Germinal center (tissue), 1 donor: ENCODE data around the gene FBXO42.
"Not testable (repeated sequence)": the region's sequence is repeated elsewhere in the genome, so short reads cannot be mapped to it uniquely, and the experiment has no call there.

Source experiments
- DNase-seq: peaks from one replicate; pipeline ENCODE4 v3.0.0; 2012; ENCODE audit warnings: mixed read lengths, low spot score

Gene FBXO42

DNA sequence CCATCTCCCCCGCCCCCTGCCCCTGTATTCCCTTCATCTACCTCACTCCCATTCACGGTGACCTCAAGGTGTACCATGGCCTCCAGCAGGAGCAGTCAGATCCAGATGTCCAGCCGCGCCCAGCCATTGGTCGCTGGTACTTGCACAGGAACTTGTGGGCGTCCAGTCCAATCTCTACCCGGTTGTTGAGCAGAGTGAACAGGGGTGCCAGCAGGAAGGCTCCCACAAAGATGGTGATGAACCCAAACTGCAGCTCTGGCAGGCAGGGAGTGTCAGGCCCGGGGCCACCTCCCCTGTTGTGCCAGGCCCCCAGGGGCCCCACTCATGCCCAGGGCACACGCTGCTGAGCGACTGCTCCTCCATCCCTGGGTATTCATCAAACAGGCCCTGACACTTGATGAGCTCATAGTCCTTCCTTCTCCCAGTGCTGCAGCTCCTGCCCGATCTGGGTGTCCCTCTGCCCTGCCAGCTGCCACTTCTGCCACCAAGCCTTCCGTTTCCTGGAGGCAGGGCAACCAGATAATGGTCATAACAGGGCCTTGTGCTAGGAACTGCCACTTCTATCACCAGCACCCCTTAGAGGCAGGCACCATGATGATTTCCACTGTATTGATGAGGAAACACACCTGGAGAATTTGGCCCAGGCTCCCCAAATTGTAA is 134.1 kb downstream of the FBXO42 start:
- no peak for DNase-seq

GRCh38 chr1:16217061-16217785 is 135.1 kb downstream of the FBXO42 start:
- DNase-seq: peak; percentile 96

DNA sequence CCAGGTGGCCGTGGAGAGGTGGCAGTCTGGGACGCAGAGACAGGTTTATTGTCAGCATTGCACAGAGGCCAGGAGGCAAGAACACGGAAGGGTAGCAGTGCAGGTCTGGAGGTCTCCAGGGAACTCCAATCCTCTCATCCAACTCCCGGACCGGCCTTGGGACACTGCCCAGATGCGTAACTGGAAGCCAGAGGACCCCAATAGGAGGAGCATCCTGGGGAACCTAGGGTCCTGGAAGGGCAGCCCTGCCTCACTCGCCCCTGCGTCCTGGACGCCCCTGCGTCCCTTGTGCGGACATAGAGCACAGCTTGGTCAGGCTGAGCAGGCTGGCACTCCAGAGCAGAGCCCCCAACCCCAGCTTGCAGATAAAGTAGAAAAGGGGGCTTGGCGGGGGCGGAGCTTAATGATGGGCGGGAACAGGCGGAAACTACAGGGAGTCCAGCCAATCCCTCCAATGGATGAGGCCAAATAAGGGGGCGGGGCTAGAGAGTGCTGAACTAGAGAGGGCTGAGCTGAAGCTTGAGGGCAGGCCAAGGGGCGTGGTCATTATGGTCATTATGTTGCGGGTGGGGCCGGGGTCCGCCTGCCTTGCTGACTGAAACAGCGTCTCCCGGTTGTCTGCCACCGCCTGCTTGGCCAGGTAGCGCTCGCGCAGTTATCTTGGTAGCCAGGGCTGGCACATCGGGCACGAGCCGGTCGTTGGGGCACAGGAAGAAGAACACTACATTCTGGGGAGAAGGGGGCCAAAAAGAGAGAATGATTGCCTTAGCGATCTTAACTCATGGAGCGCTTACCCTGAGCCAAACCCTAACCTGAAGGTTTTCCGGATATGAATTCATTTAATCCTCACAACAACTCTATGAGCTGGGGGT is 136.2 kb downstream of the FBXO42 start:
- DNase-seq: peak; percentile 85

DNA sequence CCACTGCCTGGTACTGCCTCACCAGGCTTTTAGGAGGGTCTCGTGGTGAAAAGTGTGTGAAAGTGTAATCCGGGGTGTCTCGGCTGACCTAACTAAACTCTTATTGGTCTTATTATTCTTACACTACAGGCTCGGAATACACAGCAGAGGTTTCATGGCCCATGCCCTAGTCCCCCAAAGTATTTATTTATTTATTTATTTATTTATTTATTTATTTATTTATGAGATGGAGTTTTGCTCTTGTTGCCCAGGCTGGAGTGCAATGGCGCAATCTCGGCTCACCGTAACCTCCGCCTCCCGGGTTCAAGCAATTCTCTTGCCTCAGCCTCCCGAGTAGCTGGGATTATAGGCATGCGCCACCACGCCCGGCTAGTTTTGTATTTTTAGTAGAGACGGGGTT is 137.0 kb downstream of the FBXO42 start:
- DNase-seq: not testable (repeated sequence)

GRCh38 chr1:16213544-16213943 is 138.7 kb downstream of the FBXO42 start:
- not testable (repeated sequence) for DNase-seq

DNA sequence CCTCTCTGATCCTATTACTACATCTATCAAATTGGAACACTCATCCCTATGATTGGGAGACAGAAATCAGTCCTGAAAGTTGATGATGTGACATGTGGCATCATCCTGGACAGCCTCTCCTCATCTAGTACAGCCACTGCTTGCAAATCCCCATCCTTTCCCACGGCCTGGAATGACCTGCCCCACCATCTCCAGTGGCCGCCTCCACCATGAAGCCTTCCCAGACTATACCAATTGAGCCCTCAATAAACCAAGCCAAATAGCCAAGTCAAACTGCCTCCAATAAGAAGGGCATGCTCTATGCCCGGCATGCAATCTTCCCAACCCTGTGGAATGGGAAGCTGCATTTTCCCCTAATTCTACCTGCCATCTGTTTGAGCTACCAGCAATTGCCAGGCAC is 139.3 kb downstream of the FBXO42 start:
- no peak for DNase-seq

DNA sequence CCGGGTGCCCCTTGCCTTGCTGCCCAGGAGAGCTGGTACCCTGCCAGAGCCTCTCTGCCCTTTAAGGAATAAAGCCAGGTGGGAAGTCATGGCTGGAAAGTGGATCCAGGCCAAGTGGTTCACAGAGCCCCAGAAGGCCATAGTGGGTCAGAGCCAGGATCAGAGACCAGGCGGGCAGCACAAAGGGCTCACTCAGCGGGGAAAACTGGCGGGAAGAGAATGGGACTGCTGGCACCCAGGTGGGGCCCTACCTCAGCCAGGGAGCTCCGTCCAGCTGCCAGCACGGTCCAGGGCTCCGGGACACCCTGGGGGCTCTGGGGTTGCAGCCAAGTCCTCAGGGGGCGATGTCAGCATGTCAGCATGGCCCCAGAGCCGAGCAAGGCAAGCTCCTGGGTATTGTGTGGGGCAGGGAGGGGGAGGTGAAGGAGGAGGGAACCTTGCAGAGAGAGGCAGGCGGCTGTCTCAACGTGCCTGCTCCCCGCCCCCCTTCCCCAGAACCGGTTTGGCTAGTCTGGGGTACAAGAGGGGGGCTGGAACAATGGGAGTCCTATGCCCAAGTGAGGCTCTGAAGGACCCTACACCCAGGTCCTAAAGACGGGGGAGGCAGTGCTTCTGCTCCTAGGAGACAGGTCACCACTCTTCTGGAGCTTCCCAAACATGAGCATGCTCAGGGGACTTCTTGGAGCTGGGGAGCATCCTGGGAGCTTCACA is 139.9 kb downstream of the FBXO42 start, which contains the start of gene ARHGEF19:
TSS of gene ARHGEF19 (minus strand) at position 402 of the 711 bp plus-strand sequence. CDS start 3,598 bp downstream, outside the sequence.
- no peak for DNase-seq

- no peak for DNase-seq
These were observed 140.5 kb downstream of the FBXO42 start for GRCh38 chr1:16211824-16212223.

DNA sequence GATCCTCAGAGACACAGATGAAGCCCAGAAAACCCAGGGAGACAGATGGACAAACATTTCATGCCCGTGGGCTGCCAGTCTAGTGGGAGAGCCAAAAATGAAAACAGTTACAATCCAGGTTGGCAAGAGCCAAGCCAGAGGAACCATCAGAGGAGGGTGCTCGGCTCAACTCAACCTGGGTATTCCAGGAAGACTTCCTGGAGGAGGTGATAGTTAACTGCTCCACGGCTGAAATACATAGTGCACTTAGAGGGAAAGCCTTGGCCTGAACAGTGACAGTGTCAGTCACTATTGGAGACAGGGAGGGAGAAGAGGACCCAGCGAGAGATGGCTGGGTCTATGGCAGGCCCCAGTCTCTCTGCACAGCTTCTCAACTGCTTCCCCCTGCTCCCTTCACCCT is 141.7 kb downstream of the FBXO42 start:
- DNase-seq: no peak

GRCh38 chr1:16209847-16210407 is 142.4 kb downstream of the FBXO42 start:
- DNase-seq: no peak

- no peak for DNase-seq
These were observed 143.0 kb downstream of the FBXO42 start for GRCh38 chr1:16209132-16209846.

- no peak for DNase-seq
These were observed 143.9 kb downstream of the FBXO42 start for GRCh38 chr1:16208270-16208987.

- DNase-seq: no peak
These were observed 144.7 kb downstream of the FBXO42 start for GRCh38 chr1:16207318-16208269.

DNA sequence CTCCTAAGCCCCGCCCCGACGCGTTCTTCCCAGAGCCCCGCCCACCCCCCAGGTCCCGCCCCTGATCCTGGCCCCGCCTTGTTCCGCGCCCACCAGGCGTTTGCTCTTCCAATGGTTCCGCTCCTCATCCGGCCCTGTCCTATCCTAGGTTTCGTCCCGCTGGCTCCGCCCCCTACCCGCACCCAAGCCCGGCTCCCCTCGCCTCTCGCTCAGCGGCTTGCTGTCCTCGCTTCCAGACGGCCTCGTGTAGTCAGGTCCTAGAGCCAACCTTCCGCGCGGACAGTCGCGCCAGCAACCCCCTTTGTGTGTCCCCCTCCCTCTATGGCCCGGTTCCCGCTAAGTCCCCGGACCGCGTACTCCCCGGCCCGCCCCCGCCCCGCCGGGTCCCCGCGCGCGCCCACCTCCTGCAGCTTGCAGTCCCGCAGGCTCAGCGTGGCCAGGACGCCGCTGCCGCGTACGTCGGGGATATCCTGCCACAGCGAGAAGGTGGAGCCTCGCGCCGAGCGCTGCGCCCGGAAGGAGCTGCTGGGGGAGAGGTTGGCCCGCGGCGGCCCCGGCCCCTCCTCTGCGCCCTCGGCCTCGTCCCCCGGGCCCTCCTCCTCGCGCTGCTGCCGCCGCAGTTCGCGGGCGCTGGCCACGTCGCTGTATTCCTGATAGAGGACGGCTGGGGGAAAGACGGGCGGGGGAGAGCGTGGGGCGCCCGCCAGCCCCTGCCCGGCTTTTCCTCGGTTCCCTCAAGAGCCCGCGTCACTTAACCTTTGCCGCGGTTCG is 145.5 kb downstream of the FBXO42 start:
- peak; percentile 87 for DNase-seq

DNA sequence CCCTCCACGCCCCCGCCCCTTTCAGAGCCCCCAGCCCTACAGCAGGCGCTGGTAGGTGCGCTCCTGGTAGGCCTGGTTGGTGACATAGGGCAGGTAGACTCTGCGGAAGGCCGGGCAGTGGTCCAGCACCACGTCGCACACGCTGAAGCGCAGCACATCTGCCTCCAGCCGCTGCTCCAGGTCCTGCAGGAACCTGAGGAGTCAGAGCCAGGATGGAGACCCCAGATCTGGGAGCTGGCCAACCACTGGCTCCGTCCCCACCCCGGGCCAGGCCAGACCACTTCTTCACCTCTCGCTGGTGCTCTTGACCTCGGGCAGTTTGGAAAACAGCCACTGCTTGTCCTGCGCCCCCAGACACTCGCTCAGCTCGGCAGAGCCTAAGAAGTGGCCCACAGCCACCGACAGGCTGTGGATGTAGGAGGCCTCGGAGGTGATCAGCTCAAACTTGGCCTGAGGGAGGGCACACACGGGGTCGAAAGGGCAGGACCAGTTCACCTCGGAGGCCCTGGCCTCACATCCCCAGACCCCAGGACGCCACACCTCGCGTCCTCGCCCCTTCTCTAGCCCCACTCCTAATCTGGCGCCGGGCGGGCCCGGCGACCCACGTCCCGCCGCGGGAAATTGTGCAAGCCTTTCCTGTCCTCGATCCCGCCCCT is 146.3 kb downstream of the FBXO42 start:
- no peak for DNase-seq

GRCh38 chr1:16205334-16205671 is 147.0 kb downstream of the FBXO42 start:
- no peak for DNase-seq

DNA sequence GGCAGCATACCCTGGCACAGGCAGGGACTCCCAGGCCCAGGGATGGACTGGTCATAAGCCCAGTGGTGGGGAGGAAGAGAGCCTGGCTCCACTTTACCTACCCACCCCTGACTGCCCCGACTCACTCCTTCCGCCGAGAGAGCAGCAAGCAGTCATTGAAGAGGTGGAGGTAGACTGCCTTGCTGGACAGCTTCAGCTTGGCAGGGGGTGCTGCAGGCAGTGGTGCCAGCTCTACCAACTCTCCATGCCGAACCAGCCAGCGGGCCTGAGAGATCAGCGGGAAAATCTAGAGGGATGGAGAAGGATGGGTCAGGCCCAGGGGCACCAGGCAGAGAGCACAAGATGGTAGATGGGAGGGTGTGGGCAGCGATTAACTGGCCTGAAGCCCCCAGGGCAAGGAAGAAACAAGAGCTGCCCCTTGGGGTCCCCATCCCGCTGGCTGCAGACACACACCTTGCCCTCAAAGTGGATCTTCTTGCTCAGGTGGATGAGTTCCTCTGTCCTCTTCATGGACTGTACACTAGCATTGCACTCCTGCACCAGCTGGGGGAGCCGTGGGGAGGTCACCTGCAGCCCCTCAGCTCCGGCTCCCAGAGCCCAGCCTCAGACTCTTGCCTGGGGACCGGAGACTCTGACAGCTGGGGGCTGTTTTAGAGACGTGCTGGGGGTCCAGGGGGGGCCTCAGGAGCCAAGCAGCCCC is 147.5 kb downstream of the FBXO42 start:
- no peak for DNase-seq
